Activated CD4-positive, alpha-beta T cell treated with anti-CD3 and anti-CD28 coated beads, Interleukin-2, amount 50 U/mL, for 24 hours (primary cell): ENCODE data around the gene MRPS27.

Experiments
- DNase-seq, 2 donors: peaks; one replicate each; pipeline ENCODE4 v3.0.0-alpha.2; 2020; ENCODE audit warnings: low read depth in 1 of 2, low spot score in 1 of 2

Gene MRPS27

DNA sequence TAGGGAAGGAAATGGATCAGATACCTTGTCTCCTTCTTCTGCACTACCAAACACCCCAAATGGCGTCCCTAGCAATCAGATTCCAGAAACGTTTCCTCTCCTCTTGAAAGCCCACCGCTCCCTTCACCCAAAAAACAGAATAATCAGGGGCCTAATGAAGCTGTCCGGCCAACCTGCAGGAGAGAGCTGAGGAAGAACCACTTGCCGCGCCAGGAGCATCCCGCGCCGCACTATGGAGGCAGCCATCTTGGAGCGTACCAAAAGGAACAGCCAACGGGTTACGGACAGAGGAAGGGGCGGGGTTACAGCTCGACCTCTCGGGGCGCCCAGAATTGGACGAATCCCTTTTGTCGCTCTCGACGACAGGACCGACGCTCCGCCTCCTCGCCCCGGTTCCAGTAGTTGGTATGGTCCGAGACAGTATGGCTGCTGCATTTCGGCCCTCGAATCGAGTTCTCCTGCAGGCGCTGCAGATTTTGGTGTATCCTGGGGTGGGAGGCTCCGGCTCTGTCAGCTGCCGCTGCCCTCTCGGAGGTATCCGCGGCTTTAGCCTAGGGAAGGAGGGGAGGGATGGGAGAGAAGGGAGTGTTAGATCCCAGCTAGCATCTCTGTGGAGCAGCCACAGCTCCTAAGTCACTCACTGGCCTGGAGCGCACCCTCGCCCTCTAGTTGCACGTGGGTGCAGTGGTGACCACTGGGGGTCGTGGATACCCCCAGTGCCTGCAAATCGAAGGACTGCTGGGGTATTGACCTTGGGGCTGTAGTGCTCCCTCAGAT is at the start of gene MRPS27, which contains the start of gene PTCD2:
TSS of gene MRPS27 (minus strand) at position 265 of the 777 bp plus-strand sequence. CDS start at position 246, 19 bp downstream.
TSS of gene PTCD2 (plus strand) at position 398 of the 777 bp plus-strand sequence. CDS start at position 408, 10 bp downstream.
- DNase-seq, result peak; percentile 76 to 95

DNA sequence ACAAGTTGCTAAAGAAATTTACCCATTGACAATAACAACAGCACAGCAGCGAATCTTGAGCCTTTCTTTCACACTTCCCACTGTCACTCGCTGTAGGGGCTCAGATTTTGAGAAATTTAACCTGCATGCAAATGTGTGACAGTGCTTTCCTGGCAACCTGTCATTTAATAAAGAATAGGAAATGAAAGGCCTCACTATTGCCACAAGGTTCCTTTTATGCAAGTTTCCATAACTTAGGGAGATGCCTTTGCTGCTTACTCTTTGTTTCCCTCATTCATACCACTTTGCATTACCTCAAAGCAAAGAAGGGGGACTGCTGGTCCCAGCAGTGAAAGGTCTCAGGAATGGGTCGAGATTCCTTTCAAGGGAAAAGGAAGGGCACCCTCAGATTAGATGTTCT is 49.7 kb upstream of the MRPS27 start:
- DNase-seq, result no peak

- no peak for DNase-seq
Measured at GRCh38 chr5:72369301-72369700, 49.3 kb upstream of the MRPS27 start.

DNA sequence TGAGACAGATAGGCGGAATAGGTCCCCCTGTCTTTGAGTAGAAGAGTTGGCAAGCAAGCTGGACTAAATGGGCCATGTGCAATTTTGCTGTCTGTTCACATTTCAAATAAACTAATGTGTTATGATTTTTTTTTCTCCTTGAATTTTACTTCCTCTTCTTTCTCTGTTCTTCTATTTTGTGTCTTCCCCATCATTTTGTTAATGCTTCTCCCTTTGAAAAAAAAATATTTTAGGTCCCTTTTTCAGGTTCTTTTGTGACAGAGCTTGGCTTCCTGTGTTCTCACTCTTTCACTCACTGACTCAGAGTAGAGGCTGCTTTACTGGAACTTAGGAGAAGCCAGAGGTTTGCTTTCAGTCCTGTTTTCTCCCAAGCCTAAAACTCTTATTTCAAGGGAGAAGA is 48.2 kb upstream of the MRPS27 start:
- DNase-seq, result no peak

- DNase-seq, result peak in 1 of 2 donors; percentile 4
Measured at GRCh38 chr5:72366324-72366976, 46.4 kb upstream of the MRPS27 start.

GRCh38 chr5:72364951-72365350 is 44.9 kb upstream of the MRPS27 start:
- DNase-seq, result no peak

- no peak for DNase-seq
Measured at GRCh38 chr5:72364171-72364570, 44.1 kb upstream of the MRPS27 start.

DNA sequence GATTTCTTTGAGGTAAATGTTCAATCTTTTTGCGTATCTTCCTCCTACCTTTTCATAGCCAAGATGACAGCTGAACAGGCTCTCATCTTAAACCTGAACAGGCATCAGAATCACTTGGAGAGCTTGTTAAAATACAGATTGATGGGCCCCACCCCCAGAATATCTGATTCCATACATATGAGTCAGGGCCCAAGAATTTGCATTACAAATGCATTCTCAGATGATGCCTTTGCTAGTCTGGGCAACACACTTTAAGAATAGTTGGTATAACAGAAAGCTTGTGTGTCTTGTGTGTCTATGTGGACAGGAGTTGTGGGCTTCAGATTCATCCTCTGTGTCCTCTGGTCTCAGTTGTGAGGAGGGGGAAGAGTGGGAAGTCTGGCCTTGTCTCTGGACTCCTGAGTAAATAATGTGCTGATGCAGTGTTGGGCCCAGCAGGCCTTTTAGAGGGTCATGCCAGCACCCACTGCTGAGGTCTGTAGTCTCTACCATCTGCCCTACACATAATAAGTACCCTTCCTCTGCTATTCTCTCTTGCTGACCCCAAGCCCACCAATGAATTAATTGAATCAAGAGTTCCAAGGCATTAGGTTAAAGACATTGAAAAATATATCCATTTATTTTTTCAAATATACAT is 43.2 kb upstream of the MRPS27 start:
- DNase-seq, result no peak

- DNase-seq, result no peak
Measured at GRCh38 chr5:72359886-72360285, 39.8 kb upstream of the MRPS27 start.

- DNase-seq, result no peak
Measured at GRCh38 chr5:72358925-72359324, 38.9 kb upstream of the MRPS27 start.

DNA sequence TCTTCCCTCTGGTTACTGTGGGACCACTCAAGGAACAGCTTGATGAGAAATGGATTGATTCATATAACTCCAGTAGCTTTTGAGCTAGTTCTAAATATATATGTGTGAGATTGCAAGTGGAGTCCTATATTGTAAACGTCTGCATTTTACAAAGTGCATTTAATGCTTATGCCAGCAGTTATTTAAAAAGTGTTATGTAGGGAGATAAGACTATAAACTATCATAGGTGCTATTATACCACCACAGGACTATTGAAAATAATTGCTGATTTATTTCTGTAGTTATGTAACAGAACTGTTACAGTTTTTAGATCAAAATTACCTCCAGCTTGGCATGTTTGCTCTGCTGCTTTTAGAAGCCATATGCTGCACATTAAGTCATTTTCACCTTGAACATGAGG is 36.3 kb upstream of the MRPS27 start:
- no peak for DNase-seq

DNA sequence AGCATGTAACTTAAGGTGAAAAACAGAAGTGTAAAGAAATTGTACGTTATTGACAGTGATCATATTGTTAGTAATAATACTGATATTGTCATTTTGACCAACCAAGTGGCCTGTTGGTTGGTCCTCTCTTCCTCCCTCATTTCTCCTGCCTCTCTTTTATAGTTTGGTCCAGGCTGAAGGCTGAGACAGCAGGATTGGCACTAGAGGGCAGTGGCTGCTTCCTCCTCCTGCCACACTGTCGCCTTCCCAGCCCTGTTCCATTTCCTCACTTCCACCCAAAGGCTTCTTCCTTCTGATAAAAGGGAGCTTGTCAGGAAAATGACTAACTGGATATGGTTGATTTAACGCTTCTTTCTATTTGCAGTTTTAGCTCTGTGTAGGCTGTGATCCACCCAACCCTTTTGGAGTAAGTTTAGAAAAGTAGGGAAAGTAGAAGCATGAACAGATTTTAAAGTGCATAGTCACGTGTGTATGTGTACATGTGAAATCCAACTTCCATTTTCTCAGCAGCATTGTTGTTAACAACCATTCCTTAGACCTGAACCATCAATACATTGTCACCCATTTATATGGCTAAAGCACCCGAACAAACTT is 35.8 kb upstream of the MRPS27 start:
- DNase-seq, result no peak

- DNase-seq, result no peak
Measured at GRCh38 chr5:72353046-72353445, 33.0 kb upstream of the MRPS27 start.

- no peak for DNase-seq
Measured at GRCh38 chr5:72352616-72353015, 32.6 kb upstream of the MRPS27 start.

DNA sequence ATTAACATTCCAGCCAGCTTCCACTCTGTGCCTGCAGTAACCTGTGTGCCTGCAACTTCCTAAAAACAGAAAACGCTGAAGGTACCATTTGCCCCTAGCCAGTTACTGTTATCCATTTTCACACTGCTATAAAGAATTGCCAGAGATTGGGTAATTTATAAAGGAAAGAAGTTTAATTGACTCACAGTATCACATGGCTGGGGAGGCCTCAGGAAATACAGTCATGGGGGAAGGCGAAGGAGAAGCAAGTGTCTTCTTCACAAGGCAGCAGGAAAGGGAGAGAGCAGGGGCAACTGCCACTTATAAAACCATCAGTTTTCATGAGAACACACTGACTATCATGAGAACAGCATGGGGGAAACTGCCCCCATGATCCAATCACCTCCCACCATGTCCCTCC is 31.3 kb upstream of the MRPS27 start:
- DNase-seq, result no peak

GRCh38 chr5:72347801-72348308 is 27.8 kb upstream of the MRPS27 start:
- no peak for DNase-seq

- DNase-seq, result no peak
Measured at GRCh38 chr5:72346398-72346797, 26.4 kb upstream of the MRPS27 start.

GRCh38 chr5:72338689-72339209 is 18.7 kb upstream of the MRPS27 start:
- DNase-seq, result no peak

GRCh38 chr5:72337159-72337558 is 17.1 kb upstream of the MRPS27 start:
- no peak for DNase-seq

DNA sequence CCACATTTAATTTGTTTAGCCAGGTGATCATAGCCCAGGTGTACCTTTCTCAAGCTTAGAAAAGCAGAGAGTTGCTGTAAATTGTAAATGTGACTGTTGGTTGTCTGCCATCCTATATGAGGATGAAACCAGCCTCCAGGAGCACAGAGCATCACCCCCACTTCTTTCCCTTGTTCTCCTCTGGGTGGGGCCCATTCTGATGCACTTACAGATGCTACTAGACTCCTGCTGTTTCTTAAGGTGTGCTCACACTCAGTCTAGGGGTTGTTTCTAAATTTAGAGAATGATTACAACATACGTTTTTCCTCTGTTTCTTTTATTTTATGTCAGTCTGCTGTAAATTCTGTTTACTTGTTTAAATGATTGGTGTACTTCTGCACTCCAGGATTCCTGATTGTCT is 10.7 kb upstream of the MRPS27 start:
- DNase-seq, result no peak

DNA sequence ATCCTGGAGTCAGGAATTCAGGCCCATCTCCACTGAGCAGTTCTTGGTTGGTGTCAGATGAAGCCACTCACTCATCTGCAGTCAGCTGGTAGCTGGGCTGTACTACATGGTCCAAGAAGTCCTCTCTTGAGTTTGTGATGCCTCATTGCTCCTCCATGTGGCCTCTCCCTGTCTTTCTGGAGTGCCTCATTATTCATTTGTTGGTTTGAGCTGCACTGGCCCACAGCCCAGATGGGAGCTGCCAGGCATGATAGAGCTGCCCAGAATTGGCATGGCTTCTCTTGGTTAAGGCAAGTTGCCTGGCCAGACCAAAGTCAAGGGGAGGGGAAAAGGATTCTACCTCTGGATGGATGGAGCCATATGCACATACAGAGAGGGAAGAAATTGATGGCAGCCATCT is 8.1 kb upstream of the MRPS27 start:
- DNase-seq, result no peak
